Left lung (tissue), 10 donors: ENCODE data around the gene AMPD1. TPM values are rescaled to one million over a fixed set of nuclear protein-coding genes. Genes with fewer than 3 reads are reported as not detected.

Experiments
- ATAC-seq: fragments of 200-7000 bp; cut with Tn5 transposase; one replicate; pipeline ENCODE4 v1.9.1; 2020; ENCODE audit warnings: moderate library complexity
- DNase-seq, 4 donors: peaks; one replicate each; pipeline ENCODE4 v3.0.0-alpha.2; 2013 to 2020
- H3K27ac ChIP-seq, 2 donors: fragments of 200-600 bp; sonication (generic) in 1 of 2; one replicate each; pipeline versions ENCODE4 v1.5.0 to v1.8.0; 2020 to 2021
- H3K27me3 ChIP-seq, 2 donors: fragments of 200-600 bp; sonication (generic) in 1 of 2; one replicate each; pipeline versions ENCODE4 v1.5.0 to v1.8.0; 2020 to 2021
- H3K36me3 ChIP-seq, 2 donors: fragments of 200-600 bp; sonication (generic) in 1 of 2; one replicate each; pipeline versions ENCODE4 v1.5.0 to v1.8.0; 2020 to 2021
- H3K4me1 ChIP-seq, 2 donors: fragments of 200-600 bp; one replicate each; pipeline ENCODE4 v1.8.0; 2021
- H3K4me3 ChIP-seq, 2 donors: fragments of 200-600 bp; sonication (generic) in 1 of 2; one replicate each; pipeline versions ENCODE4 v1.5.0 to v1.8.0; 2020 to 2021; ENCODE audit warnings: mild to moderate bottlenecking in 1 of 2
- H3K9me3 ChIP-seq, 2 donors: fragments of 200-600 bp; sonication (generic) in 1 of 2; one replicate each; pipeline versions ENCODE4 v1.5.0 to v1.8.0; 2020 to 2021
- CTCF ChIP-seq, 2 donors: fragments of 200-600 bp; sonication (generic) in 1 of 2; IDR thresholded peaks; one replicate each; pipeline versions ENCODE4 v1.5.0 to v1.8.0; 2021; ENCODE audit warnings: antibody characterized with exemption in 2 of 2
- intact Hi-C, 2 donors: fragments of 100-400 bp; cut with DNase I; formaldehyde crosslinking; loops; one replicate each; pipeline versions ENCODE4 v1.11.2 to v1.14.2; 2022
- polyA plus RNA-seq, 6 donors: library from polyadenylated mRNA; unstranded; fragments of 120-200 nt; gene quantifications; one replicate each; pipeline ENCODE4 v1.2.1, GENCODE V29; 2013; ENCODE audit not compliant: insufficient read length in 6 of 6
- total RNA-seq, 2 donors: library from RNA; stranded (reverse); fragmentation: NEBNext Ultra II Directional; extraction: Animal tissue kit (Norgen Biotek cat#: 25700); gene quantifications; one replicate each; pipeline ENCODE4 v1.2.1, GENCODE V29; 2021
- donor health status: DM: no; HTN: yes; CAD: no.
- donor health status: DM: no; HTN: no; CAD: no.

AMPD1 gene
- total and polyA plus RNA-seq, 8 donors = 0.79 TPM; not detected in 7

DNA sequence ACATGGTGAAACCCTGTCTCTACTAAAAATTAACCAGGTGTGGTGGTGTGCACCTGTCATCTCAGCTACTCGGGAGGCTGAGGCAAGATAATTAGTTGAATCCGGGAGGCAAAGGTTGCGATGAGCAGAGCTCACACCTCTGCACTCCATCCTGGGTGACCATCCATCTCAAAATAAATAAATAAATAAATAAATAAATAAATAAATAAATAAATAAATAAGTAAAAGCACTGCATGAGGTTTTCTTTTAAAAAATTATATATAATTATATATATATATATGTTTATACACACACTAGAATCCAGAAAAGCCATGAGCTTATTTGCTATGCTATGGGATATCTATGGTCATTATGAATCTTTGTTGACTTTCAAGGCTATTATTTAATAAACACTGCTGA is 2.4 kb downstream of the AMPD1 start:
- Histone ChIP-seq H3K9me3 (no peaks in the 10 kb centered on the region), H3K4me3 (no peak overlapping the region), H3K27ac (no peak overlapping the region), H3K36me3 (no peaks in the 10 kb centered on the region), H3K27me3 (peaks cover 0 to 13% of the 10 kb centered on the region in 2 donors), H3K4me1 (no peaks in the 10 kb centered on the region)
- ATAC-seq (no peak), DNase-seq (no peak)
- intact Hi-C loops = no loop called here
- TF ChIP-seq CTCF (IDR thresholded peaks at IDR 0.05) = no peak

- Histone ChIP-seq H3K27me3 (peaks cover 0 to 18% of the 10 kb centered on the region in 2 donors), H3K9me3 (no peaks in the 10 kb centered on the region)
- no peak for ATAC-seq
Measured at GRCh38 chr1:114691061-114691460, 4.3 kb downstream of the AMPD1 start.

GRCh38 chr1:114690148-114690547 is 5.2 kb downstream of the AMPD1 start:
- DNase-seq = no peak
- no peak overlapping the region for H3K27ac ChIP-seq
- H3K9me3 ChIP-seq = no peaks in the 10 kb centered on the region
- no peak for ATAC-seq
- no peaks in the 10 kb centered on the region for H3K4me1 ChIP-seq
- no peak overlapping the region for H3K4me3 ChIP-seq
- TF ChIP-seq CTCF (IDR thresholded peaks at IDR 0.05) = no peak
- intact Hi-C loops = no loop called here
- peaks cover 0 to 18% of the 10 kb centered on the region in 2 donors for H3K27me3 ChIP-seq
- H3K36me3 ChIP-seq = no peaks in the 10 kb centered on the region

More at GRCh38 chr1:114691061-114691460, 4.3 kb downstream of the AMPD1 start:
- Histone ChIP-seq H3K36me3 (no peaks in the 10 kb centered on the region), H3K4me3 (no peak overlapping the region), H3K4me1 (no peaks in the 10 kb centered on the region), H3K27ac (no peak overlapping the region)
- TF ChIP-seq CTCF (IDR thresholded peaks at IDR 0.05) = no peak
- DNase-seq = no peak
- intact Hi-C loops = no loop called here

- DNase-seq = no peak
- Histone ChIP-seq H3K27me3 (peaks cover 0 to 21% of the 10 kb centered on the region in 2 donors), H3K9me3 (no peaks in the 10 kb centered on the region), H3K4me1 (no peaks in the 10 kb centered on the region), H3K4me3 (no peak overlapping the region), H3K27ac (no peak overlapping the region), H3K36me3 (no peaks in the 10 kb centered on the region)
- intact Hi-C loops = no loop called here
- ATAC-seq = no peak
- TF ChIP-seq CTCF (IDR thresholded peaks at IDR 0.05) = no peak
Measured at GRCh38 chr1:114688526-114688925, 6.8 kb downstream of the AMPD1 start.

DNA sequence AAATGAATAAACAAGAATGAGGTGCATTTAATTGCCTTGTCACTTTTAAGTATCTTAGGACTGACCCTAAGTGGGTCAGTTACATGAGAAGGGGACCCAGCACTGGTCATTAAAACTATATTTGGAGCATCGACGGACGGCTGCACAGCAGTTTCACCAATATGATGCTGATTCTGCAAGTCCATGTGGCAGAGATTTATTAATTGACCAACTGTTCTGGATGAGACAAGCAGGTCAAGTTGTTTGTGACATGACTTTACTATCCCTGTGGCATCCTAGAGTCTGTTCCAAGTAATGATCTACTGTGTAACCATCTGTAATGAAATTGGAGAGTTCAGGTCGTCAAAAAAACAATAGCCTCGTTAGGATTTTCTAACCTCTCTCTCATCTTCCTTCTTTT is 9.5 kb downstream of the AMPD1 start:
- ATAC-seq (no peak), DNase-seq (no peak)
- intact Hi-C loops = no loop called here
- TF ChIP-seq CTCF (IDR thresholded peaks at IDR 0.05) = no peak
- Histone ChIP-seq H3K9me3 (no peaks in the 10 kb centered on the region), H3K36me3 (no peaks in the 10 kb centered on the region), H3K4me3 (no peak overlapping the region), H3K27me3 (peaks cover 0 to 35% of the 10 kb centered on the region in 2 donors), H3K4me1 (no peaks in the 10 kb centered on the region), H3K27ac (no peak overlapping the region)
